ENCODE data around the gene CHST5. TPM values are rescaled to one million over a fixed set of nuclear protein-coding genes. Genes with fewer than 3 reads are reported as not detected.

CHST5 gene
- total and polyA plus RNA-seq, 2 of the 13 experiments (the other 11 are each of a cell fraction or from before 2014, with no cell fraction given), result 0.05 TPM; not detected in 1

DNA sequence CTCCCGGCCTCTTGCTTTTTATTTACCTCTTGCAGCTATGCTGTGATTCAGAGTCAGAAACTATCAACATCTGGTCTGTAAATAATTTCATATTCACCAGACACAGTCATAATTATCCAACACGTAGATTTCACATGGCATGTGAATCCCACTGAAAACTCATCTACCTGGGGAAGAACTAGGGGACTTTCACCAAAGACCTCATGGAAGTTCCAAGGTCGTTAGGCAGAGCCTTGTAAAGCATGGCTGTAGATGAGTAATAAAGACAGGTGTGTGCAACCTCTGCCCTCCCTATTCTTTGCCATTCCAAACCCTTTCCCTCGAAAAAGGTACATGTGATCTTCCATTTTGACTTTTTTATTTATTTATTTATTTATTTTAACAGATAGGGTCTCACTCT is 1.9 kb upstream of the CHST5 start:
- H3K4me3 ChIP-seq (replicated peaks in 1 of 3; ENCODE audit: insufficient read depth in 1 of 3, low read depth in 2 of 3, low read length in 3 of 3), result no peak overlapping the region
- in situ Hi-C loops (cut with HindIII; ENCODE audit: extremely low pct_ligation_motif_present, low pct_unique_long_range_greater_than_20kb), result no loop called here
- no peaks in the 10 kb centered on the region; a peak in 1 of 5 replicates for H3K27me3 ChIP-seq (ENCODE audit: control insufficient read depth in 1 of 2, insufficient read depth in 2 of 2, low read length in 2 of 2)
- WGBS (ENCODE audit: low lambda C conversion rate), result 55% methylated on average over 4 of the region's 4 CpGs
- H3K9me3 ChIP-seq (ENCODE audit: low read length), result no peaks in the 10 kb centered on the region
- no peak for FAIRE-seq
- no peak overlapping the region for H3K4me2 ChIP-seq (ENCODE audit: low read depth, low read length)
- intact Hi-C loops (cut with micrococcal nuclease; ENCODE audit: unreplicated experiment), result no loop called here
- no peaks in the 10 kb centered on the region for H4K20me1 ChIP-seq (ENCODE audit: insufficient read depth, low read length)
- H2AFZ ChIP-seq (ENCODE audit: low read length), result no peak overlapping the region
- H3K4me1 ChIP-seq (ENCODE audit: insufficient read depth, low read length), result no peaks in the 10 kb centered on the region
- DNase-seq (ENCODE audit: low spot score), result no peak
- ATAC-seq, result no peak
- no peak overlapping the region for H3K9ac ChIP-seq (ENCODE audit: insufficient read depth, low read depth, low read length)
- no peak overlapping the region for H3K27ac ChIP-seq (ENCODE audit: extremely low read length, insufficient read depth, low read length)
- no peaks in the 10 kb centered on the region for H3K79me2 ChIP-seq (ENCODE audit: insufficient read depth, low read length)
- ChIA-PET POLR2A (no interaction called here), CTCF (ENCODE audit: low intra/inter-chr PET ratio, low total read pairs) (no interaction called here)
- no TSS peak for BruUV-seq (replicated peaks)
- no peaks in the 10 kb centered on the region for H3K36me3 ChIP-seq (replicated peaks in 1 of 2; ENCODE audit: control insufficient read depth in 1 of 2, insufficient read depth in 2 of 2, low read length in 2 of 2)
- TF ChIP-seq ZNF160 (CRISPR knock-in tag; IDR thresholded peaks at IDR 0.05) (no peak), ZKSCAN1 (IDR thresholded peaks at IDR 0.05; ENCODE audit: low read length) (no peak), MED8 (CRISPR knock-in tag; IDR thresholded peaks at IDR 0.05; ENCODE audit: insufficient replicate concordance) (no peak)
- TF ChIP-seq, protein P1, sequence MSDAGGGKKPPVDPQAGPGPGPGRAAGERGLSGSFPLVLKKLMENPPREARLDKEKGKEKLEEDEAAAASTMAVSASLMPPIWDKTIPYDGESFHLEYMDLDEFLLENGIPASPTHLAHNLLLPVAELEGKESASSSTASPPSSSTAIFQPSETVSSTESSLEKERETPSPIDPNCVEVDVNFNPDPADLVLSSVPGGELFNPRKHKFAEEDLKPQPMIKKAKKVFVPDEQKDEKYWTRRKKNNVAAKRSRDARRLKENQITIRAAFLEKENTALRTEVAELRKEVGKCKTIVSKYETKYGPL (CRISPR knock-in tag; IDR thresholded peaks at IDR 0.05), result no peak
- TF ChIP-seq, protein P2, sequence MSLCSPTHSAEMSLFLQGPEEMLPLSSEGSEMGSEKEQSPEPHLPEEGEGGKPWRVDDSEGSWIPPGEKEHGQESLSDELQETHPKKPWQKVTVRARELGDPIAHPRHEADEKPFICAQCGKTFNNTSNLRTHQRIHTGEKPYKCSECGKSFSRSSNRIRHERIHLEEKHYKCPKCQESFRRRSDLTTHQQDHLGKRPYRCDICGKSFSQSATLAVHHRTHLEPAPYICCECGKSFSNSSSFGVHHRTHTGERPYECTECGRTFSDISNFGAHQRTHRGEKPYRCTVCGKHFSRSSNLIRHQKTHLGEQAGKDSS (CRISPR knock-in tag; IDR thresholded peaks at IDR 0.05; ENCODE audit: borderline replicate concordance, low read depth), result no peak
- TF ChIP-seq, protein P3, sequence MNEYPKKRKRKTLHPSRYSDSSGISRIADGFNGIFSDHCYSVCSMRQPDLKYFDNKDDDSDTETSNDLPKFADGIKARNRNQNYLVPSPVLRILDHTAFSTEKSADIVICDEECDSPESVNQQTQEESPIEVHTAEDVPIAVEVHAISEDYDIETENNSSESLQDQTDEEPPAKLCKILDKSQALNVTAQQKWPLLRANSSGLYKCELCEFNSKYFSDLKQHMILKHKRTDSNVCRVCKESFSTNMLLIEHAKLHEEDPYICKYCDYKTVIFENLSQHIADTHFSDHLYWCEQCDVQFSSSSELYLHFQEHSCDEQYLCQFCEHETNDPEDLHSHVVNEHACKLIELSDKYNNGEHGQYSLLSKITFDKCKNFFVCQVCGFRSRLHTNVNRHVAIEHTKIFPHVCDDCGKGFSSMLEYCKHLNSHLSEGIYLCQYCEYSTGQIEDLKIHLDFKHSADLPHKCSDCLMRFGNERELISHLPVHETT (CRISPR knock-in tag; conservative IDR thresholded peaks at IDR 0.05), result no peak

Data from HepG2 (cell line).